Measurements from ENCODE around the gene FIZ1.

The FIZ1 gene

GRCh38 chr19:55579766-55580621 lies 19.3 kb downstream of the FIZ1 start:
- no peak for TF ChIP-seq POLR2AphosphoS5 (IDR thresholded peaks at IDR 0.05; ENCODE audit: low read depth, low read length)
- TF ChIP-seq SIN3A (IDR thresholded peaks at IDR 0.05; ENCODE audit: borderline replicate concordance, insufficient read depth, low read length): no peak
- no peak for TF ChIP-seq FOXP2 (optimal IDR thresholded peaks at IDR 0.05; ENCODE audit: borderline replicate concordance, extremely low read depth, extremely low read length, insufficient read depth)
- TF ChIP-seq TAF1 (IDR thresholded peaks at IDR 0.05; ENCODE audit: borderline replicate concordance, insufficient read depth, low read length): no peak
- TF ChIP-seq REST (IDR thresholded peaks at IDR 0.05; ENCODE audit: insufficient read depth in 1 of 2, low read depth in 2 of 2, low read length in 2 of 2): no peak

GRCh38 chr19:55578761-55579747 lies 20.3 kb downstream of the FIZ1 start:
- no peak for TF ChIP-seq REST (IDR thresholded peaks at IDR 0.05; ENCODE audit: insufficient read depth in 1 of 2, low read depth in 2 of 2, low read length in 2 of 2)
- no peak for TF ChIP-seq SIN3A (IDR thresholded peaks at IDR 0.05; ENCODE audit: borderline replicate concordance, insufficient read depth, low read length)
- TF ChIP-seq POLR2AphosphoS5 (IDR thresholded peaks at IDR 0.05; ENCODE audit: low read depth, low read length): no peak
- TF ChIP-seq FOXP2 (optimal IDR thresholded peaks at IDR 0.05; ENCODE audit: borderline replicate concordance, extremely low read depth, extremely low read length, insufficient read depth): no peak
- TF ChIP-seq TAF1 (IDR thresholded peaks at IDR 0.05; ENCODE audit: borderline replicate concordance, insufficient read depth, low read length): no peak

GRCh38 chr19:55578031-55578760 lies 21.1 kb downstream of the FIZ1 start:
- TF ChIP-seq FOXP2 (optimal IDR thresholded peaks at IDR 0.05; ENCODE audit: borderline replicate concordance, extremely low read depth, extremely low read length, insufficient read depth) (no peak), TAF1 (IDR thresholded peaks at IDR 0.05; ENCODE audit: borderline replicate concordance, insufficient read depth, low read length) (no peak), POLR2AphosphoS5 (IDR thresholded peaks at IDR 0.05; ENCODE audit: low read depth, low read length) (no peak), REST (IDR thresholded peaks at IDR 0.05; ENCODE audit: insufficient read depth in 1 of 2, low read depth in 2 of 2, low read length in 2 of 2) (no peak), SIN3A (IDR thresholded peaks at IDR 0.05; ENCODE audit: borderline replicate concordance, insufficient read depth, low read length) (no peak)

- TF ChIP-seq REST (IDR thresholded peaks at IDR 0.05; ENCODE audit: insufficient read depth in 1 of 2, low read depth in 2 of 2, low read length in 2 of 2): no peak
These were observed 22.6 kb downstream of the FIZ1 start for GRCh38 chr19:55576746-55577145.
